Esophagus squamous epithelium (tissue), 4 donors: ENCODE measurements around the gene ATP6V1A.

Experiments used
- POLR2A ChIP-seq, 4 donors: fragments of 450-650 bp; IDR thresholded peaks; one replicate each; pipeline ENCODE4 v1.6.1; 2017; ENCODE audit warnings: antibody characterized with exemption in 4 of 4, mild to moderate bottlenecking in 4 of 4, moderate library complexity in 3 of 4
- TF ChIP-seq, protein P1 (sequence below), 6 experiments: fragments of 450-650 bp in 4 of 6; fragments of 200-600 bp in 2 of 6; sonication (generic) in 2 of 6; IDR thresholded peaks; one replicate each; pipeline ENCODE4 v1.5.1; 2016 to 2019; ENCODE audit warnings: antibody characterized with exemption in 6 of 6, mild to moderate bottlenecking in 4 of 6, moderate library complexity in 4 of 6

GRCh38 chr3:113714702-113715101 is 32.1 kb upstream of the ATP6V1A start:
- TF ChIP-seq, protein P1, sequence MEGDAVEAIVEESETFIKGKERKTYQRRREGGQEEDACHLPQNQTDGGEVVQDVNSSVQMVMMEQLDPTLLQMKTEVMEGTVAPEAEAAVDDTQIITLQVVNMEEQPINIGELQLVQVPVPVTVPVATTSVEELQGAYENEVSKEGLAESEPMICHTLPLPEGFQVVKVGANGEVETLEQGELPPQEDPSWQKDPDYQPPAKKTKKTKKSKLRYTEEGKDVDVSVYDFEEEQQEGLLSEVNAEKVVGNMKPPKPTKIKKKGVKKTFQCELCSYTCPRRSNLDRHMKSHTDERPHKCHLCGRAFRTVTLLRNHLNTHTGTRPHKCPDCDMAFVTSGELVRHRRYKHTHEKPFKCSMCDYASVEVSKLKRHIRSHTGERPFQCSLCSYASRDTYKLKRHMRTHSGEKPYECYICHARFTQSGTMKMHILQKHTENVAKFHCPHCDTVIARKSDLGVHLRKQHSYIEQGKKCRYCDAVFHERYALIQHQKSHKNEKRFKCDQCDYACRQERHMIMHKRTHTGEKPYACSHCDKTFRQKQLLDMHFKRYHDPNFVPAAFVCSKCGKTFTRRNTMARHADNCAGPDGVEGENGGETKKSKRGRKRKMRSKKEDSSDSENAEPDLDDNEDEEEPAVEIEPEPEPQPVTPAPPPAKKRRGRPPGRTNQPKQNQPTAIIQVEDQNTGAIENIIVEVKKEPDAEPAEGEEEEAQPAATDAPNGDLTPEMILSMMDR (IDR thresholded peaks at IDR 0.05), result no peak
- TF ChIP-seq POLR2A (IDR thresholded peaks at IDR 0.05), result no peak
